Endodermal cell (in vitro differentiated cells): Measurements from ENCODE around the gene TRIO. TPM values are rescaled to one million over a fixed set of nuclear protein-coding genes. Genes with fewer than 3 reads are reported as not detected.

Experiments used
- DNase-seq: peaks from one replicate; pipeline ENCODE4 v3.0.0-alpha.2; 2017
- H3K27ac ChIP-seq: 2 replicates; pipeline ENCODE4 v1.5.1; 2013; ENCODE audit warnings: mild to moderate bottlenecking, low read depth, low read length, moderate library complexity
- H3K27me3 ChIP-seq: 2 replicates; pipeline ENCODE4 v1.6.1; 2013; ENCODE audit warnings: mild to moderate bottlenecking, low read length, moderate library complexity; ENCODE audit not compliant: insufficient read depth, control insufficient read depth, poor library complexity, severe bottlenecking
- H3K36me3 ChIP-seq: 2 replicates; pipeline ENCODE4 v1.7.0; 2013; ENCODE audit warnings: mild to moderate bottlenecking, low read length, moderate library complexity; ENCODE audit not compliant: control insufficient read depth, insufficient read depth
- H3K4me1 ChIP-seq: one replicate; pipeline ENCODE4 v1.7.0; 2013; ENCODE audit warnings: low read length; ENCODE audit not compliant: control insufficient read depth, insufficient read depth
- H3K4me3 ChIP-seq: 2 replicates; pipeline ENCODE4 v1.5.1; 2013; ENCODE audit warnings: mild to moderate bottlenecking, low read length, moderate library complexity
- H3K9ac ChIP-seq: 2 replicates; pipeline ENCODE4 v1.6.1; 2013; ENCODE audit warnings: mild to moderate bottlenecking, low read length, moderate library complexity; ENCODE audit not compliant: poor library complexity, severe bottlenecking; ENCODE audit errors: extremely low read depth
- H3K9me3 ChIP-seq: 2 replicates; pipeline ENCODE4 v1.6.1; 2013; ENCODE audit warnings: mild to moderate bottlenecking, low read length, moderate library complexity; ENCODE audit not compliant: control insufficient read depth
- H3K27ac Mint-ChIP-seq: 2 replicates; pipeline ENCODE4 v1.8.0; 2020; ENCODE audit warnings: mixed read lengths
- H3K27me3 Mint-ChIP-seq: 2 replicates; pipeline ENCODE4 v1.8.0; 2021; ENCODE audit warnings: mild to moderate bottlenecking, mixed read lengths; ENCODE audit not compliant: insufficient read depth
- H3K36me3 Mint-ChIP-seq: 2 replicates; pipeline ENCODE4 v1.8.0; 2020; ENCODE audit warnings: low read depth, mixed read lengths
- H3K4me1 Mint-ChIP-seq: 2 replicates; pipeline ENCODE4 v1.8.0; 2020; ENCODE audit warnings: mixed read lengths
- H3K4me3 Mint-ChIP-seq: 2 replicates; pipeline ENCODE4 v1.8.0; 2020; ENCODE audit warnings: mild to moderate bottlenecking, moderate library complexity, mixed read lengths
- H3K9me3 Mint-ChIP-seq: 2 replicates; pipeline ENCODE4 v1.8.0; 2020; ENCODE audit warnings: mild to moderate bottlenecking, mixed read lengths
- CTCF ChIP-seq: fragments of 200-600 bp; sonication (generic); conservative IDR thresholded peaks from 2 replicates; pipeline ENCODE4 v1.5.0; 2021; ENCODE audit warnings: antibody characterized with exemption, mild to moderate bottlenecking
- WGBS, 2 experiments: methylation state at CpG; one replicate each; pipeline versions ENCODE4 v1.1.5 to v1.1.7; 2013; ENCODE audit warnings: missing lambda C conversion rate in 2 of 2, mixed read lengths in 1 of 2; ENCODE audit not compliant: insufficient coverage in 1 of 2, insufficient read length in 1 of 2; 5-methylcytosine and 5-hydroxymethylcytosine counted together
- total RNA-seq, 2 donors: library from RNA; stranded (reverse); fragmentation: NEBNext Ultra II Directional in 1 of 2; extraction: Animal tissue kit (Norgen Biotek cat#: 25700) in 1 of 2; gene quantifications; 2 replicates in 1 of 2; 3 replicates in 1 of 2; pipeline ENCODE4 v1.2.1, GENCODE V29; 2021

Gene TRIO
- total RNA-seq, 2 donors from 2014 or later: 88.3 to 109 TPM

GRCh38 chr5:14351086-14351661, 208.0 kb downstream of the TRIO start:
- Mint-ChIP-seq H3K36me3 (peaks cover 12% of the 10 kb centered on the region), H3K27me3 (no peaks in the 10 kb centered on the region), H3K4me3 (no peak overlapping the region), H3K4me1 (peaks cover 19% of the 10 kb centered on the region), H3K27ac (no peak overlapping the region), H3K9me3 (no peaks in the 10 kb centered on the region)
- no peak overlapping the region for H3K9ac ChIP-seq
- no peak overlapping the region for H3K4me3 ChIP-seq
- H3K4me1 ChIP-seq: no peaks in the 10 kb centered on the region
- no peak for DNase-seq
- H3K27ac ChIP-seq: peak overlapping the region; percentile 16
- whole genome bisulfite sequencing, 2 experiments: 90% methylated on average over 4 to 7 of the region's 7 CpGs
- no peak for TF ChIP-seq CTCF
- H3K9me3 ChIP-seq: no peaks in the 10 kb centered on the region
- H3K27me3 ChIP-seq: no peaks in the 10 kb centered on the region
- peaks cover 5% of the 10 kb centered on the region for H3K36me3 ChIP-seq

- peak; percentile 84 for DNase-seq
- no peaks in the 10 kb centered on the region for H3K27me3 ChIP-seq
- Mint-ChIP-seq H3K4me1 (peaks cover 22% of the 10 kb centered on the region), H3K9me3 (no peaks in the 10 kb centered on the region), H3K27ac (no peak overlapping the region), H3K4me3 (no peak overlapping the region), H3K36me3 (peaks cover 7% of the 10 kb centered on the region), H3K27me3 (no peaks in the 10 kb centered on the region)
- no peak overlapping the region for H3K9ac ChIP-seq
- H3K4me3 ChIP-seq: no peak overlapping the region
- H3K36me3 ChIP-seq: no peaks in the 10 kb centered on the region
- TF ChIP-seq CTCF: peak; percentile 97
- H3K27ac ChIP-seq: no peak overlapping the region
- H3K9me3 ChIP-seq: no peaks in the 10 kb centered on the region
- no peaks in the 10 kb centered on the region for H3K4me1 ChIP-seq
- WGBS, 2 experiments: 77 to 83% methylated on average over 1 to 7 of the region's 7 CpGs
Observed at GRCh38 chr5:14351845-14352712, 208.9 kb downstream of the TRIO start.

GRCh38 chr5:14353726-14354474, 210.8 kb downstream of the TRIO start:
- whole genome bisulfite sequencing, 2 experiments: 93 to 98% methylated on average over 9 to 11 of the region's 11 CpGs

More at GRCh38 chr5:14353726-14354474, 210.8 kb downstream of the TRIO start:
- Histone ChIP-seq H3K4me1 (no peaks in the 10 kb centered on the region), H3K4me3 (no peak overlapping the region), H3K9me3 (no peaks in the 10 kb centered on the region), H3K9ac (no peak overlapping the region), H3K27ac (no peak overlapping the region), H3K27me3 (no peaks in the 10 kb centered on the region), H3K36me3 (peaks cover 7% of the 10 kb centered on the region)
- Mint-ChIP-seq H3K36me3 (peaks cover 4% of the 10 kb centered on the region), H3K27ac (no peak overlapping the region), H3K4me1 (peaks cover 30% of the 10 kb centered on the region), H3K4me3 (no peak overlapping the region), H3K27me3 (no peaks in the 10 kb centered on the region), H3K9me3 (no peaks in the 10 kb centered on the region)
- DNase-seq: no peak
- TF ChIP-seq CTCF: no peak
